Sciatic nerve (tissue), 2 donors: ENCODE results near the gene CRB3. TPM values are rescaled to one million over a fixed set of nuclear protein-coding genes. Genes with fewer than 3 reads are reported as not detected.

Experiments
- ATAC-seq: fragments of 200-7000 bp; cut with Tn5 transposase; one replicate; pipeline ENCODE4 v1.9.1; 2020; ENCODE audit warnings: mild to moderate bottlenecking, moderate library complexity
- DNase-seq: peaks from one replicate; pipeline ENCODE4 v3.0.0-alpha.2; 2020; ENCODE audit warnings: low spot score
- intact Hi-C: fragments of 100-400 bp; cut with DNase I; formaldehyde crosslinking; loops from one replicate; pipeline ENCODE4 v1.14.2; 2022
- total RNA-seq: library from RNA; stranded (reverse); fragmentation: NEBNext Ultra II Directional; extraction: Animal tissue kit (Norgen Biotek cat#: 25700); gene quantifications from one replicate; pipeline ENCODE4 v1.2.1, GENCODE V29; 2021
- donor health status: DM: no; HTN: no; CAD: no.
- donor health status: DM: no; HTN: no; CAD: no.

The CRB3 gene
- total RNA-seq, 1 donor from 2014 or later: not detected

- ATAC-seq: no peak
- DNase-seq: no peak
- intact Hi-C loops: no loop called here
Observed at GRCh38 chr19:6429419-6430221, 34.5 kb upstream of the CRB3 start.

- intact Hi-C loops: no loop called here
- ATAC-seq (no peak), DNase-seq (no peak)
Observed at GRCh38 chr19:6431891-6432290, 32.2 kb upstream of the CRB3 start.

GRCh38 chr19:6433165-6433564 is 30.9 kb upstream of the CRB3 start:
- ATAC-seq (no peak), DNase-seq (no peak)
- intact Hi-C loops: no loop called here

- DNase-seq: no peak
- intact Hi-C loops: no loop called here
- ATAC-seq: no peak
Observed at GRCh38 chr19:6433663-6434062, 30.4 kb upstream of the CRB3 start, which contains the start of gene SLC25A41. SLC25A41 (minus strand) TSS chr19:6433763; CDS start chr19:6433693, 70 bp downstream.

- no peak for DNase-seq
- intact Hi-C loops: no loop called here
- no peak for ATAC-seq
Observed at GRCh38 chr19:6439743-6440142, 24.3 kb upstream of the CRB3 start.

DNA sequence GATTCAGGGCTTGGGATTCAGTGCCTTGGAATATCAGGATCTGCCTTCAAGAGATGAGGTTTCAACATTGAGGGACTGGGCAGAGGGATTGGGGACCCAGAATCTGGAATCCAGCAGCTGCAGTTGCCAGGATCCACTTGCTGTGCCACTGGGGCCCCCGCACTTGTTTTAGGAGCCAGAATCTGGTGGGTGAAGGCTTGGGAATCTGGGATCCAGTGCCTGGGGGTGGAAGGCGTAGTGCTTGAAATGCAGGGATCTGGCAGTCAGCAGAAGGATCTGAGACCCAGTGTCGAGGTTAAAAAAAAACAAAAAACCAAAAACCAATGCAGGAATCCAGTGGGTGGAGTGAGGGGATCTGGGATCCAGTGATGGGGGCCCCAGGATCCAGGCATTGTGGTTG is 23.2 kb upstream of the CRB3 start:
- DNase-seq (no peak), ATAC-seq (no peak)
- intact Hi-C loops: no loop called here

GRCh38 chr19:6442087-6442688 is 21.9 kb upstream of the CRB3 start:
- intact Hi-C loops: no loop called here
- no peak for ATAC-seq

GRCh38 chr19:6443986-6444385 is 20.1 kb upstream of the CRB3 start:
- DNase-seq: no peak
- ATAC-seq: no peak
- intact Hi-C loops: no loop called here

More at GRCh38 chr19:6442087-6442688, 21.9 kb upstream of the CRB3 start:
- no peak for DNase-seq

GRCh38 chr19:6446452-6446851 is 17.6 kb upstream of the CRB3 start:
- ATAC-seq: no peak
- DNase-seq: no peak
- intact Hi-C loops: no loop called here

GRCh38 chr19:6448045-6448444 is 16.0 kb upstream of the CRB3 start:
- no peak for DNase-seq
- intact Hi-C loops: no loop called here
- ATAC-seq: no peak

DNA sequence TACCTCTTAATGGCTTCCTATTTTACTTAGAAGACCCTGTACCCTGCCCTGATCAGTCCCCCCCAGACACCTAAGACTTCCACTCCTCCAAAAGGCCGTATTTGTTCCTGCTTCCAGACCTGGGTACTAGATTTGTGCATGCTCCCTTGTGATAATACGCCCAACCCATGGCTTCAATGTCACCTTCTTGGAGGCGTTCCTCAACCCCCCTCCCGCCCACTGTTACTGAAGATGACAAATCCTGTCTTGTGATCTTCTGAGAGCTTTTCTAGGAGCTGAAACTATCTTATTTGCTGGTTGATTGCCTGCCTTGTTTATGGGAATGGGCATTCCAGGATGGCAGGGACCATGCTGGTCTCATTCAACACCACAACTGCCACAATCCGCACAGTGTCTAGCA is 13.9 kb upstream of the CRB3 start:
- DNase-seq (no peak), ATAC-seq (no peak)
- intact Hi-C loops: no loop called here

DNA sequence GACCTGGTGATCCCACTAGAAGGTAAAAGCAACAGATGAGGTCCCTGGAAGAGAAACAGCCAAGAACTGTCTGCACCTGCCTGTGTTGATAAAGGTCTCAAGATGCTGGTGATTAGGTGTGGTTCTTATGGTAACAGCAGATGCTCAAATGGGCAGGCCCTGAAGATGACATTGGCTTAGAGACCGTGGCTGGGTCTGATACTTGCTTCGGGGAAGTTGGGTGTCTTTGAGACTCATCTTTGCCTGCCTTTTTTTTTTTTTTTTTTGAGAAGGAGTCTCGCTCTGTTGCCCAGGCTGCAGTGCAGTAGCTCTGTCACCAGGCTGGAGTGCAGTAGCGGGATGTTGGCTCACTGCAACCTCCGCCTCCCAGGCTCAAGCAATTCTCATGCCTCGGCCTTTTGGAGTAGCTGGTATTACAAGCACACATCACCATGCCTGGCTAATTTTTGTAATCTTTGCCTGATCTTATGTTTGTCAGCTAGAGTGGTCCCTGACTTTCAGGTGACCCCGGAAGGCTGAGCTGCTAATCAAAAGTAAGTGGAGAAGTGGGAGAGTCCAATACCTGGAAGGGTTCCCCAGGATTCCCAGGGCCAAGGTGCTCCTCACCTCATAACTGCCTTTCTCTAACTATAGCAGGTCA is 12.4 kb upstream of the CRB3 start:
- DNase-seq (no peak), ATAC-seq (no peak)
- intact Hi-C loops: no loop called here

DNA sequence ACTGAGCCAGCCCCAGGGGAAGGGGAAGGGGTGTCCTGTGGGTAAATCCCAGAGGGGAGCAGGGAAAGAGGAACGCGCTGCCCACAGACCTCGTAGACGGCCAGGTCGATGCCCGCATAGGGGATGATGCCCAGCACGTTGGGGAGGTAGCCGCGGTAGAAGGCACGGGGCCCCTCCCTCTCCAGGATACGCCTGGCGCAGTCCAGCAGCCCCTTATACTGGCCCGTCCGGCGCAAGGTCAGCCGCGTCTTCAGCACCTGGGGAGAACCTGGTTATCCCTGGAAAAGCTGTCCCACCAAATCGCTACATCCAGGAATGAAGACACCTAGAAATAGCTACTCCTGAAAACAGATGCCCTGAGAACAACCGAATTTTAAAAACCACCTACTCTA is 11.9 kb upstream of the CRB3 start:
- intact Hi-C loops: no loop called here

DNA sequence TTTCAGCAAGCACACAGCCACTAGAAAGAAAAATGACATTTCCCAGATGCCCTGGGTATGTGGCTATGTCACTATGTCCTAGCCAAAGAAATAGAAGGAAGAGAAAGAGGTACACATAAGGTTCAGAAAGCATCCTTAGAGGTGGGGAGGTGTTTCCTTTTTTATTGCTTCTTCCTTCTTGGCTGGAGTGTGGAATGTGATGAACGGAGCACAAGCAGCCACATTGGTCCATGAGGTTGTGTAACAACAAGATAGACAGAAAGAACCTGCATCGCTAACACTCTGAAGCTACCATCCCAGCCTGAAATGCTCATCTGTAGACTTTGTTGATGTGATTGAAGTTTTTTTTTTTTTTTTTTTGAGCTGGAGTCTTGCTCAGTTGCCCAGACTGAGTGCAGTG is 11.2 kb upstream of the CRB3 start:
- DNase-seq (no peak), ATAC-seq (no peak)
- intact Hi-C loops: no loop called here

More for the DNA sequence above, 11.9 kb upstream of the CRB3 start:
- ATAC-seq (no peak), DNase-seq (no peak)

DNA sequence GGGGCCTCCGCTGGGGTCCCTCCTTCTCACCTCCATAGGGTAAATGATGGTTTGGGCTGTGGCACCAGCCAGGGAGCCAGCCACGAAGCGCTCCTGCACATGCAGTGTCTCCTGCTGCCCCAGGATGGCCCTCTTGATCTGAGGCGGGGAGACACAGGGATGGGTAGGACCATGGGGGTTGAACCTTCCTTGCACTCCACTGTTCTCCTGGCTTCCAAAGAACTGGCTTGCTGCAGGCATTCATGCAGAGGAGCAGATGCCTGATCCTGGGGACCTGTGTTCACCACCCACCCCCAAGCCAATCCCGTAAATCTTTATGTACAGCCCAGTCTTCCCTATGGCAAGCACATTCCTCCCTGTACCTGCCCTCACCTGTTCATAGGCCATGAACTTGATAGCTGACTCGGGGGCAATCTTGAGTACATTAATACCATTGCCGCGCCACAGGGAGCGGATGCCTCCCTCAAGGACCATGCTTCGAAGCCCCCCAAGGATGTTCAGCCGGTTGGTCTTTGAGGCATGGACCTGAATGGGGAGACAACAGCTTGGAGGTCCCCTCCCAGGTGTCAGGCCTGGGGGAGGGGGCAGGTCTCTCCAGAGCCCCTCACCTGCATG is 10.0 kb upstream of the CRB3 start:
- DNase-seq (no peak), ATAC-seq (no peak)
- intact Hi-C loops: no loop called here

DNA sequence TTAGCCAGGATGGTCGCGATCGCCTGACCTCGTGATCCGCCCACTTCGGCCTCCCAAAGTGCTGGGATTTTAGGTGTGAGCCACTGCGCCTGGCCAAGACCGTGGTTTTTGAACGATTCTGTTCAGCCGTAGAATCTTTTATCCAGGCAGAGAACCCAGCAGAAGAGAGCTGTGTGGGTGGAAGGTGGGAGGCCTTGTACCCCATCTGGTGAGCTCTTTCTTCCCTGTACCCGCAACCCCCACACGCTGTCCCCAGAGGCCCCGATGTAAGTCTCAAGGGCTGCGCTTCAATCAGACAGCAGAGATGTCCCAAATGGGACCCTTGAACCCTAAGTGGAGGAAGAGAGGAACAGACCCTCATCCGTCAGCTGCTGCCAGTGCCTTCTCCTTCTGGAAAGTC is 8.1 kb upstream of the CRB3 start:
- intact Hi-C loops: loop anchor here (2.0 kb wide), 1 partner anchor 29 kb away; no protein-coding TSS in a partner anchor
- no peak for ATAC-seq
- DNase-seq: no peak

GRCh38 chr19:6457958-6458694 is 5.9 kb upstream of the CRB3 start:
- intact Hi-C loops: loop anchor here (2.0 kb wide), 1 partner anchor 31 kb away; no protein-coding TSS in a partner anchor
- ATAC-seq (no peak), DNase-seq (no peak)

DNA sequence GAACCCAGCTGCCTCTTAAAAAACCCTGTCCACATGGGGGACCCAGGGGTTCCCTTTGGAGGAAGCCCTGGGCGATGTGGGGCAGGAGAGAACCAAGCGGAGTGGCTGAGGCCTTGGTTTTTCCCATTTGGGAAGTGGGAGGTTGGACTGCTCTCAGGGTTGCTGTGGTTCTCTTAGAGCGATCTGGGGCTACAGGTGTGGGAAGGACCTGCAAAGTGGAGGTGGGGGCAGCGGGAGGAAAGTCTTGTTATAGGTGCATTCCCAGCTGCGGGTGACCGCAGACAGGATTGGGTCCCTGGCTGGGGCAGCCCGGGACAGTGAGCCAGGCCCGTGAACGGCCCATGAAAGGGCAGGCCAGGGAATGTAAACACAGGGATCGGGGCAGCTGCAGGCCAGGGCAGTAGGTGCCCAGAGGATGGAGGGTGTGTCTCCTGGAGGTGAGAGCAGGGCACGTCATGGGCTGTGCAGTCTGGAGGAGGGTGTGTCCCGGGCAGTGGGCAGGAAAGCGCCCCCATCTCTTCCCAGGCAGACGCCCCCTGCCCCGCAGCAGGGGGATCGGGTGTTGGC is 5.3 kb upstream of the CRB3 start:
- no peak for DNase-seq
- intact Hi-C loops: no loop called here
- no peak for ATAC-seq
